Caki2 (cell line): ENCODE data around the gene TSHR. TPM values are rescaled to one million over a fixed set of nuclear protein-coding genes. Genes with fewer than 3 reads are reported as not detected.
"Not testable (repeated sequence)": the region's sequence is repeated elsewhere in the genome, so short reads cannot be mapped to it uniquely, and the experiment has no call there.

Experiments
- DNase-seq: peaks from one replicate; pipeline ENCODE4 v3.0.0-alpha.2; 2015; ENCODE audit warnings: low read depth
- in situ Hi-C: cut with HindIII; loops from 2 replicates; pipeline ENCODE4 v1.10.0; 2016; ENCODE audit warnings: low sequenced_read_pairs, low pct_unique_long_range_greater_than_20kb, mixed read lengths
- total RNA-seq: library from RNA; depleted of rRNA; stranded (reverse); fragments of >200 nt; shearing (Covaris generic); gene quantifications from 2 replicates; pipeline ENCODE4 v1.2.3, GENCODE V29; 2014; ENCODE audit warnings: low replicate concordance

TSHR gene
- total RNA-seq, 1 experiment from 2014 or later: 0.81 TPM

- in situ Hi-C loops: no loop called here
- no peak for DNase-seq
These were observed 76.1 kb downstream of the TSHR start for GRCh38 chr14:81031488-81031887.

GRCh38 chr14:81033698-81034240 is 78.3 kb downstream of the TSHR start:
- in situ Hi-C loops: no loop called here
- no peak for DNase-seq

- no peak for DNase-seq
- in situ Hi-C loops: no loop called here
These were observed 87.0 kb downstream of the TSHR start for GRCh38 chr14:81042438-81042837.

GRCh38 chr14:81051547-81051946 is 96.1 kb downstream of the TSHR start:
- no peak for DNase-seq
- in situ Hi-C loops: no loop called here

- in situ Hi-C loops, DNase-seq: not testable (repeated sequence)
These were observed 98.6 kb downstream of the TSHR start for GRCh38 chr14:81054057-81054456.

- no peak for DNase-seq
- in situ Hi-C loops: no loop called here
These were observed 100.5 kb downstream of the TSHR start for GRCh38 chr14:81055971-81056370.

- in situ Hi-C loops: no loop called here
- no peak for DNase-seq
These were observed 107.0 kb downstream of the TSHR start for GRCh38 chr14:81062380-81062779.

- no peak for DNase-seq
- in situ Hi-C loops: no loop called here
These were observed 107.4 kb downstream of the TSHR start for GRCh38 chr14:81062816-81063215.

- in situ Hi-C loops: no loop called here
- DNase-seq: no peak
These were observed 111.3 kb downstream of the TSHR start for GRCh38 chr14:81066672-81067071.

- in situ Hi-C loops: no loop called here
- no peak for DNase-seq
These were observed 111.7 kb downstream of the TSHR start for GRCh38 chr14:81067156-81067555.

GRCh38 chr14:81068176-81068782 is 112.9 kb downstream of the TSHR start:
- DNase-seq: no peak
- in situ Hi-C loops: no loop called here

- in situ Hi-C loops: no loop called here
These were observed 115.1 kb downstream of the TSHR start for GRCh38 chr14:81070511-81070910.

GRCh38 chr14:81085596-81085995 is 130.2 kb downstream of the TSHR start:
- in situ Hi-C loops: no loop called here
- DNase-seq: no peak

More at GRCh38 chr14:81070511-81070910, 115.1 kb downstream of the TSHR start:
- DNase-seq: no peak

GRCh38 chr14:81087230-81087629 is 131.8 kb downstream of the TSHR start:
- no peak for DNase-seq
- in situ Hi-C loops: no loop called here

GRCh38 chr14:81091139-81091538 is 135.7 kb downstream of the TSHR start:
- DNase-seq: no peak
- in situ Hi-C loops: no loop called here

- in situ Hi-C loops: no loop called here
- DNase-seq: no peak
These were observed 136.2 kb downstream of the TSHR start for GRCh38 chr14:81091660-81092059.

GRCh38 chr14:81093651-81094050 is 138.2 kb downstream of the TSHR start:
- no peak for DNase-seq
- in situ Hi-C loops: no loop called here

GRCh38 chr14:81095539-81095938 is 140.1 kb downstream of the TSHR start:
- in situ Hi-C loops: no loop called here
- no peak for DNase-seq

GRCh38 chr14:81096656-81097055 is 141.2 kb downstream of the TSHR start:
- in situ Hi-C loops: no loop called here
- no peak for DNase-seq

GRCh38 chr14:81102217-81102616 is 146.8 kb downstream of the TSHR start:
- in situ Hi-C loops: no loop called here
- DNase-seq: no peak
